GM21367 (cell line): Measurements from ENCODE around the gene EYA3.

Experiments used
- ATAC-seq: cut with Tn5 transposase; IDR thresholded peaks from one replicate; pipeline ENCODE4 v1.9.1; 2021; ENCODE audit not compliant: unreplicated experiment

Gene EYA3

GRCh38 chr1:27971674-27972073 lies 116.7 kb downstream of the EYA3 start:
- no peak for ATAC-seq

GRCh38 chr1:27970401-27970800 lies 118.0 kb downstream of the EYA3 start:
- no peak for ATAC-seq

DNA sequence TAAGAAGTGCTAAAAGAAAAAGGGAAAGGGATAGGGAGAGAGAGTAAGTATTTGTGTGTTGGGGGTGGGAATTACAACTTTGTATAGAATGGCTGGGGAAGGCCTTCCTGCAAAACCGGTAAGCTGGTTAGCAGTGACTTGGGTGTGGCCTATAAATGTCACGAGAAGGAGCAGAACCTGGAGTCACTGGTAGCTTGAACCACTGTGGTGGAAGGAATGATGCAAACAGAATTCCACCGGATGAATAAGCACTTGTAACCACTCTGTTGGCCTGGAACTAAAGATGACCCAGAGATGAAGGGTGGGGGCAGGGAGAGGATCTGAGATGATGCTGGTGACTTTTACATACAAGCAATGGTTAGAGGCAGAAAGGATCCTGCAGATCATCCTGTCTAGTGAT lies 119.7 kb downstream of the EYA3 start:
- no peak for ATAC-seq

- no peak for ATAC-seq
Observed at GRCh38 chr1:27967884-27968466, 120.4 kb downstream of the EYA3 start.

- no peak for ATAC-seq
Observed at GRCh38 chr1:27967106-27967883, 121.1 kb downstream of the EYA3 start.

DNA sequence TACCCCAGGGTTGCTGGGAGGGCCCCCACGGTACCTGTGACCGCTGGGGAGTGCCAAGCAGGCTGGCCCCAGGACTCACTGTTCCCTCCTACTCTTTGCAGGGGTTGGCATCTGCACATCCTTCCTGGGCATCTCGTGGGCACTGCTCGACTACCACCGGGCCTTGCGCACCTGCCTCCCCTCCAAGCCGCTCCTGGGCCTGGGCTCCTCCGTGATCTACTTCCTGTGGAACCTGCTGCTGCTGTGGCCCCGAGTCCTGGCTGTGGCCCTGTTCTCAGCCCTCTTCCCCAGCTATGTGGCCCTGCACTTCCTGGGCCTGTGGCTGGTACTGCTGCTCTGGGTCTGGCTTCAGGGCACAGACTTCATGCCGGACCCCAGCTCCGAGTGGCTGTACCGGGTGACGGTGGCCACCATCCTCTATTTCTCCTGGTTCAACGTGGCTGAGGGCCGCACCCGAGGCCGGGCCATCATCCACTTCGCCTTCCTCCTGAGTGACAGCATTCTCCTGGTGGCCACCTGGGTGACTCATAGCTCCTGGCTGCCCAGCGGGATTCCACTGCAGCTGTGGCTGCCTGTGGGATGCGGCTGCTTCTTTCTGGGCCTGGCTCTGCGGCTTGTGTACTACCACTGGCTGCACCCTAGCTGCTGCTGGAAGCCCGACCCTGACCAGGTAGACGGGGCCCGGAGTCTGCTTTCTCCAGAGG lies 121.9 kb downstream of the EYA3 start:
- ATAC-seq = no peak

DNA sequence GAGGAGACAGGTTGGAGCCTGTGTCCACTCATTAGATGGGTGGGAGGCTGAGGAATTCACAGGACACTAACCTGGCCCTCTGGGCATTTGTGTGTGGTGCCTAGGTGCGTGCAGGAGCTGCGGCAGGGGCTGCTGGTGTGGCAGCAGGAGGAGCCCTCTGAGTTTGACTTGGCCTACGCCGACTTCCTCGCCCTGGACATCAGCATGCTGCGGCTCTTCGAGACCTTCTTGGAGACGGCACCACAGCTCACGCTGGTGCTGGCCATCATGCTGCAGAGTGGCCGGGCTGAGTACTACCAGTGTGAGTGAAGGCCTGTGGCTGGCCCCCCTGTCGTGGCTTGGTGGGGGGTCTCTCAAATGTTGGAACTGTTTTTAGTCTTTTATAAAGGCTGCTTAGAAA lies 125.0 kb downstream of the EYA3 start:
- no peak for ATAC-seq

GRCh38 chr1:27961646-27962221 lies 126.7 kb downstream of the EYA3 start:
- no peak for ATAC-seq

DNA sequence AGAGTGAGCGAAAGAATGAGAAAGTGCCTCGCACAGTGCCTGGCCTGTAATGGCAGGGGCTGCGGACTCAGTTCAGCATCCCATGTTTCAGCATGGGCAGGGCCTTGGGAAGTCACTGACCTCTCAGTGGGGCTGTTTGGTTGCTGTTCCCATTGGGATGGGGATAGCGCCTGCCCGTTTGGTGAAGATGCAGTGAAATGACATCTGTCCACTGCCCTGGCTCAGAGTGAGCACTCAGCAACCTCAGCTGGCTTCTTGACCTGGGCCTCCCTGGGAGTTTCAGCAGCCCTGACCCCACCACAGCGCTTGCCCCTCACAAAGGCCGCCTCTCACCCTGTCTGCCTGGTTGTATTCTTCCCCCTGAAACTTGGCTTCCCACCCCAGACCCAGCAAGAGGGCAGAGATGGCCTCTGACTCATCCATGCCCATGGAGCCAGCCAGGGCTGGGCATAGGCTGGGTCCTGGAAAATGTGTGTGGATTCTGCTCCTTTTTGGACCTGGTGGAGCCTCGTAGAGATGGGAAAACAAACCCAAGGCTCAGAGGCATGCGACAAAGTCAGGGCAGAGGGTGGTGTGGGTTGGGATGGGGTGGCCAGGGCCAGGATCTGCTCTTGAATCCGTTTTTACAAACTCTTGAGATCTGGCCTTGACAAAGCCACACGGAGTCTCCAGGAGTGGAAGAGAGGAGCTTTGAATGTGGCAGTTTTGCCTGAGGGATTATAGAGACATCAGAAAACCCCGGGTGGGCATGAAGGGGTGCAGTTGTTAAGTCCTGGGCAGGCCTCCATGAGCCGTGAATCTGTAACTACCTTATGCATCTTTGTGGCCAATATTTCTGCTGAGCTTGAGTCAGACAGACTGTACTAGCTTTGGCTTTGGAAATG lies 127.4 kb downstream of the EYA3 start:
- ATAC-seq = no peak

- ATAC-seq = peak; percentile 71
Observed at GRCh38 chr1:27959792-27960603, 128.4 kb downstream of the EYA3 start, which contains the start of gene XKR8. TSS of gene XKR8 (plus strand) at chr1:27959973. CDS start at chr1:27960070, 97 bp downstream.

GRCh38 chr1:27958513-27958912 lies 129.9 kb downstream of the EYA3 start:
- no peak for ATAC-seq

- ATAC-seq = no peak
Observed at GRCh38 chr1:27957655-27958054, 130.8 kb downstream of the EYA3 start.

- ATAC-seq = no peak
Observed at GRCh38 chr1:27956761-27957160, 131.6 kb downstream of the EYA3 start.

- no peak for ATAC-seq
Observed at GRCh38 chr1:27955076-27955475, 133.3 kb downstream of the EYA3 start.

- ATAC-seq = no peak
Observed at GRCh38 chr1:27954186-27954585, 134.2 kb downstream of the EYA3 start.

DNA sequence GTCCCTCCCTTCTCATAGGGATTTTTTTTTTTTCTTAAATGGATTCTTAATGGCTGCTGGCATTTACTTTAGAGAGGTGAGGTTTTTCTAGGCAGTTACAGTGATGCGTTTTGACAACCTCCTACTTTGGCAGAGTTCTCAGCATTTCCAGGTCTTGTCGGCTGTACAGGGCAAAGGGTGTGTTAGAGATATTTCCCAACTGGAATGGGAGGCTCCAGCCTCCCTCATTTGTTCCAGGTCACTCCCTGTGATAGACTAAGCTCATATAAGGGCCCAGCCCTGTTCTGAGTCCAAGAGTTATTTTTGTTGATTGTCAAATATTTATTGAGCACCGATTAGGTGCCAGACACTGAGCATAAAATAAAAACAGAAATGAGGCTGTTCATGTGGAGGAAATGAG lies 136.3 kb downstream of the EYA3 start:
- ATAC-seq = no peak

DNA sequence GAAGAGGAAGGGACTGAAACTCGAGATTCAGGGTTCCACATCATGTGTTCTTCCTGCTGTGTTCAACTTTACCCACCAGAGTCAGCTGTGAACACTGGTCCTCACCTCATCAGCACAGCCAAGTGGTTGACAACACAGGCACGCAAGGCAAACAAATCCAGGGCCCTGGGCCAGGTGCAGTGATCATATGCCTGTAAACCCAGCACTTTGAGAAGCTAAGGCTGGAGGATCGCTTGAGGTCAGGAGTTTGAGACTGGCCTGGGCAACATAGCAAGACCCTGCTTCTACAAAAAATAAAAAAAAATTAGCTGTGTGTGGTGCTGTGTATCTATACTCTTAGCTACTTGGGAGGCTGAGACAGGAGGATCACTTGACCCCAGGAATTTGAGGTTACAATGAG lies 137.0 kb downstream of the EYA3 start:
- no peak for ATAC-seq

DNA sequence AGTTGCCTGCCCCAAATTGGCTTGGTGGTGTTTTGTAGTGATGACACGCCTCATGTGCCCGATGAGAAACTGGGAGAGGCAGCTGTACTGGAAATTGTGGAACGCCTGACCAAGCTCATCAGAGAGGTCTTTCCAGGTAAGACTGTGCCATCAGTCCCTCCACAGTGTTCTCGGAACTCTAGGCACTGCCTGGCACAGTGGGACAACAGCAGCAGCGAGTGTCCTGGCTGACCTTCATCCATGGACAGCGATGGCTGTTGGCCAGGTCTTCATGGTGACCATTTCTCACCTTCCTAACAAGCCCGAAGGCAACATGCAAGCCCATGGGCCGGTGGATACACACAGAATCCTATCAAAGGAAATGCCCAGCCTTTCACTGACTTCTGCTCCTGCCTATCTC lies 139.4 kb downstream of the EYA3 start:
- no peak for ATAC-seq

- ATAC-seq = no peak
Observed at GRCh38 chr1:27945020-27945419, 143.4 kb downstream of the EYA3 start.
